CD4-positive, alpha-beta T cell (primary cell): ENCODE data around the gene CCDC200. TPM values are rescaled to one million over a fixed set of nuclear protein-coding genes. Genes with fewer than 3 reads are reported as not detected.

ENCODE experiments used
- ATAC-seq: fragments of 200-7000 bp; cut with Tn5 transposase; one replicate; pipeline ENCODE4 v1.10.0; 2022; ENCODE audit warnings: mild to moderate bottlenecking; ENCODE audit not compliant: poor library complexity
- CTCF ChIA-PET: fragments of 350-600 bp; sonication (Branson Sonifier 250); formaldehyde crosslinking; loops from one replicate; lab custom pipeline; 2021; ENCODE audit warnings: antibody characterized with exemption, inconsistent platforms; lab: Charles Lee
- POLR2A ChIA-PET: fragments of 350-600 bp; sonication (Branson Sonifier 250); formaldehyde crosslinking; loops from one replicate; lab custom pipeline; 2021; ENCODE audit warnings: antibody characterized with exemption, inconsistent platforms; lab: Charles Lee
- DNase-seq, 14 experiments: peaks; one replicate each; pipeline ENCODE4 v3.0.0-alpha.2; 2013 to 2020; ENCODE audit warnings: mixed read lengths in 2 of 14
- H3K27ac ChIP-seq, 2 donors: one replicate each; pipeline versions ENCODE4 v1.5.1 to v1.7.0; 2013; ENCODE audit warnings: low read length in 2 of 2, low read depth in 1 of 2, mild to moderate bottlenecking in 1 of 2
- H3K27me3 ChIP-seq, 2 experiments: 1 replicate in 1 of 2; 2 replicates in 1 of 2; pipeline versions ENCODE4 v1.6.1 to v1.7.0; 2013; ENCODE audit warnings: low read length in 2 of 2, control low read depth in 1 of 2, mild to moderate bottlenecking in 1 of 2, moderate library complexity in 1 of 2; ENCODE audit not compliant: insufficient read depth in 2 of 2, control insufficient read depth in 1 of 2
- H3K36me3 ChIP-seq: one replicate; pipeline ENCODE4 v1.6.1; 2013; ENCODE audit warnings: low read length, control low read depth; ENCODE audit not compliant: insufficient read depth
- H3K4me1 ChIP-seq: one replicate; pipeline ENCODE4 v1.6.1; 2013; ENCODE audit warnings: low read length, control low read depth; ENCODE audit not compliant: insufficient read depth
- H3K4me3 ChIP-seq: one replicate; pipeline ENCODE4 v1.5.1; 2013; ENCODE audit warnings: mild to moderate bottlenecking, low read length, moderate library complexity
- H3K9me3 ChIP-seq, 2 experiments: 1 replicate in 1 of 2; 2 replicates in 1 of 2; pipeline versions ENCODE4 v1.6.1 to v1.7.0; 2013; ENCODE audit warnings: low read length in 2 of 2, mild to moderate bottlenecking in 2 of 2, control low read depth in 1 of 2, moderate library complexity in 1 of 2; ENCODE audit not compliant: control insufficient read depth in 1 of 2, insufficient read depth in 1 of 2
- H3K27ac Mint-ChIP-seq: one replicate; pipeline ENCODE4 v1.8.0; 2020; ENCODE audit warnings: mixed read lengths
- H3K27me3 Mint-ChIP-seq: one replicate; pipeline ENCODE4 v1.8.0; 2021; ENCODE audit warnings: mixed read lengths
- H3K36me3 Mint-ChIP-seq: one replicate; pipeline ENCODE4 v1.8.0; 2021; ENCODE audit warnings: low read depth, mixed read lengths
- H3K4me1 Mint-ChIP-seq: one replicate; pipeline ENCODE4 v1.8.0; 2021; ENCODE audit warnings: low read depth, mixed read lengths
- H3K4me3 Mint-ChIP-seq: one replicate; pipeline ENCODE4 v1.8.0; 2020; ENCODE audit warnings: mild to moderate bottlenecking, mixed read lengths
- H3K9me3 Mint-ChIP-seq: one replicate; pipeline ENCODE4 v1.8.0; 2020; ENCODE audit warnings: mixed read lengths
- CTCF ChIP-seq: fragments of 200-600 bp; IDR thresholded peaks from one replicate; pipeline ENCODE4 v1.8.0; 2022; ENCODE audit warnings: antibody characterized with exemption, mild to moderate bottlenecking
- intact Hi-C, 2 experiments: fragments of 100-400 bp; cut with DNase I in 1 of 2; cut with micrococcal nuclease in 1 of 2; formaldehyde crosslinking; loops; one replicate each; pipeline versions ENCODE4 v1.15.1 to v1.9.0; 2023 to 2025; cut with DNase I, micrococcal nuclease
- total RNA-seq, 174 experiments: library from RNA in 2 of 174; stranded (reverse) in 2 of 174; gene quantifications; one replicate each; pipeline ENCODE4 v1.2.3 and lab custom pipeline; 2021 to 2026

Gene CCDC200
- total RNA-seq, 2 experiments from 2014 or later: 0.47 to 1.0 TPM

- ChIA-PET POLR2A (interaction anchor here (1.9 kb wide), 1 partner anchor 96 kb away, joined by 8 read pairs; no protein-coding TSS in a partner anchor), CTCF (no interaction called here)
- no peak for TF ChIP-seq CTCF
- ATAC-seq (no peak), DNase-seq (no peak)
- no peak overlapping the region for H3K27ac ChIP-seq
- no peaks in the 10 kb centered on the region for H3K27me3 Mint-ChIP-seq
- no peaks in the 10 kb centered on the region for H3K27me3 ChIP-seq
- H3K36me3 Mint-ChIP-seq: peaks cover 29% of the 10 kb centered on the region
- H3K27ac Mint-ChIP-seq: no peak overlapping the region
- H3K9me3 ChIP-seq: no peaks in the 10 kb centered on the region
- no peak overlapping the region for H3K4me3 ChIP-seq
- H3K4me3 Mint-ChIP-seq: no peak overlapping the region
- H3K4me1 Mint-ChIP-seq: peaks cover 16% of the 10 kb centered on the region
- peaks cover 7% of the 10 kb centered on the region for H3K4me1 ChIP-seq
- peaks cover 21% of the 10 kb centered on the region for H3K36me3 ChIP-seq
- intact Hi-C loops: loop anchor here in 1 of 2 experiments (10.0 kb wide), 1 partner anchor 865 kb away; no protein-coding TSS in a partner anchor
- no peaks in the 10 kb centered on the region for H3K9me3 Mint-ChIP-seq
Observed at GRCh38 chr17:43219746-43220380, 8.6 kb downstream of the CCDC200 start.

GRCh38 chr17:43219001-43219400 is 9.4 kb downstream of the CCDC200 start:
- Mint-ChIP-seq H3K9me3 (no peaks in the 10 kb centered on the region), H3K27ac (no peak overlapping the region), H3K27me3 (no peaks in the 10 kb centered on the region), H3K4me1 (peaks cover 16% of the 10 kb centered on the region), H3K36me3 (peaks cover 26% of the 10 kb centered on the region), H3K4me3 (no peak overlapping the region)
- DNase-seq (no peak), ATAC-seq (no peak)
- intact Hi-C loops: no loop called here
- H3K4me1 ChIP-seq: peaks cover 7% of the 10 kb centered on the region
- no peak overlapping the region for H3K4me3 ChIP-seq
- peaks cover 18% of the 10 kb centered on the region for H3K36me3 ChIP-seq
- CTCF ChIA-PET: no interaction called here
- no peaks in the 10 kb centered on the region for H3K27me3 ChIP-seq
- H3K27ac ChIP-seq: no peak overlapping the region
- TF ChIP-seq CTCF: no peak
- H3K9me3 ChIP-seq: no peaks in the 10 kb centered on the region
- POLR2A ChIA-PET: interaction anchor here (1.9 kb wide), 1 partner anchor 96 kb away, joined by 8 read pairs; no protein-coding TSS in a partner anchor

GRCh38 chr17:43217614-43218087 is 10.8 kb downstream of the CCDC200 start:
- POLR2A ChIA-PET: interaction anchor here (0.5 to 2.4 kb wide), 3 partner anchors 98 to 954 kb away, joined by 3 to 10 read pairs (median 8); no protein-coding TSS in a partner anchor

More at GRCh38 chr17:43217614-43218087, 10.8 kb downstream of the CCDC200 start:
- peak overlapping the region; percentile 44 for H3K27ac Mint-ChIP-seq
- intact Hi-C loops: no loop called here
- CTCF ChIA-PET: no interaction called here
- H3K27me3 Mint-ChIP-seq: no peaks in the 10 kb centered on the region
- peaks cover 29% of the 10 kb centered on the region for H3K36me3 Mint-ChIP-seq
- Histone ChIP-seq H3K27me3 (no peaks in the 10 kb centered on the region), H3K4me3 (no peak overlapping the region), H3K4me1 (peaks cover 17% of the 10 kb centered on the region), H3K36me3 (peaks cover 24% of the 10 kb centered on the region), H3K27ac (no peak overlapping the region), H3K9me3 (no peaks in the 10 kb centered on the region)
- H3K4me3 Mint-ChIP-seq: peak overlapping the region; percentile 45
- ATAC-seq: no peak
- no peaks in the 10 kb centered on the region for H3K9me3 Mint-ChIP-seq
- peak in 1 of 14 experiments; percentile 9 for DNase-seq
- H3K4me1 Mint-ChIP-seq: peaks cover 29% of the 10 kb centered on the region
- TF ChIP-seq CTCF: no peak
